ENCODE data around the gene ADRM1. TPM values are rescaled to one million over a fixed set of nuclear protein-coding genes. Genes with fewer than 3 reads are reported as not detected.
A peak's percentile ranks its signal among the peaks of the same experiment; 100 is the strongest.

Gene ADRM1
- total RNA-seq, 1 experiment from 2014 or later = 160 TPM

DNA sequence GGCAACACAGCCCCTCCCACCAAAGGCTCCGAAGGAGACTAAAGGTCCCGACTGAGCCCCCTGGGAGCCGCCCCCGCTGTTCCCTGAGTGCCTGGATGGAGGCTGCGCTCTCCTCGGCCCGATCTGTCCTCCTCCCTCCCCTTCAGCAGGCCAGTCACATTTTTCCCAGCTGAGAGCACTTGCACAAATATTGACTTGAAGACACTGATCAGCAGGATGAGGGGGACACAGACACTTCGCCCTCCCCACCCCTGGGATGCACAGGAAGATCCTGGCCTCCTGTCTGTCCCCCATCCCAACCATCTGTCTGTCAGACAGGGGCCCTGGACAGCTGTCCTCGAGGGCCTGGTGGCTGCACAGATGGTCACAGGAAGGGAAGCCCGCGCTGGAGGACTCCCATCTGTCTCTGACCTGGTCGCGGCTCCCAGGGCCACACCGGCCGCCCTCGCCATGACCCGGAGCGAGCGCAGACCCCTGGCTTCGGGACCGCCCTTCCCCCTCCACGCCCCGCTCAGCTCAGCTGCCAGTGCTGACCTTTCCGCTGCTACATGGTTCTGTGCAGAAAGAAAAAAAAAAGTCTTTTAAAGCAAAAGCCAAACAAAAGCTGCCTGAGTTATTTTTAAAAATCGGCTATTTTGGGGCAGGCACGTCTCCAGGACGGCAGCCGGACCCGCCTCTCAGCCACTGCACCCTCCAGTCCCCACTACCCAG, 53.2 kb downstream of the ADRM1 start:
- no peak for DNase-seq (ENCODE audit: low spot score)
- Mint-ChIP-seq H3K4me3 (no peak overlapping the region), H3K4me1 (peaks cover 13% of the 10 kb centered on the region), H3K36me3 (peaks cover 6% of the 10 kb centered on the region), H3K9me3 (no peaks in the 10 kb centered on the region), H3K27ac (peak overlapping the region; percentile 89), H3K27me3 (ENCODE audit: low read depth) (no peaks in the 10 kb centered on the region)
- ATAC-seq = no peak
- ChIA-PET POLR2A (interaction anchor here (4.4 kb wide), 1 partner anchor 11 kb away, joined by 21 read pairs; the partner anchor contains the start of gene LAMA5), CTCF (interaction anchor here (1.3 to 2.0 kb wide), 4 partner anchors 13 to 50 kb away, joined by 3 to 11 read pairs (median 7); no protein-coding TSS in a partner anchor)
- no peak for TF ChIP-seq RELA (CRISPR knock-in tag; IDR thresholded peaks at IDR 0.05; ENCODE audit: borderline replicate concordance)

DNA sequence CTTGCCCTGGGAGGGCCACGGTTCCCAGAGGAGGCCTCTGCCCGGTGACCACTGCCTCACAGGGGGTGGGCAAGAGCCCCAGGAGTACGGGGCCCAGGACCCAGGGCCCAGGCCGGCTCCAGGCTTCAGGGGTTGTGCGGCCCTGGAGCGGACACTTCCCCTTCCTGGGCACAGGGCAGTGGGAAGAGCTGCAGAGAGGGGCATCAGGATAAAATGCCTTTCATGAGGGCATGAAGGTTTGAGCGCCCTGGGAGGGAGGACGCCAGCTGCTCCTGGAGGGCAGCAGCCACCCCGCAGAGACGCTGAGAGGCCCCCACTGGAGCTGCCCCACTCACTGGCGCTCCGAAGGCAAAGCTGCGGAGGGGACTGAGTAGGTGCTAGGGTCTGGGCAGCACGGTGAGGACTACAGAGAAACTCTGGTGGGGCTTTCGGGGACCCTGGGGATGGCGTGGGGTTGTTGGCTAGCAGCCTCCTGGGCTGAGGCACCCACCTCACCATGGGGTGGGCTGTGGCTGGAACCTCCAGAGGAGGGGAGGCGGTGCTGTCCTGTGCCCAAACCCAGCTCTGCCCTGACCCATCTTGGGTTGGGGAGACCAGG, 53.9 kb downstream of the ADRM1 start:
- Mint-ChIP-seq H3K27me3 (ENCODE audit: low read depth) (no peaks in the 10 kb centered on the region), H3K4me3 (no peak overlapping the region), H3K27ac (no peak overlapping the region), H3K4me1 (peaks cover 15% of the 10 kb centered on the region), H3K9me3 (no peaks in the 10 kb centered on the region), H3K36me3 (0 out of 2 replicates have a peak, but pooled peaks cover 2% of the 10 kb centered on the region)
- no peak for ATAC-seq
- TF ChIP-seq, protein P1, sequence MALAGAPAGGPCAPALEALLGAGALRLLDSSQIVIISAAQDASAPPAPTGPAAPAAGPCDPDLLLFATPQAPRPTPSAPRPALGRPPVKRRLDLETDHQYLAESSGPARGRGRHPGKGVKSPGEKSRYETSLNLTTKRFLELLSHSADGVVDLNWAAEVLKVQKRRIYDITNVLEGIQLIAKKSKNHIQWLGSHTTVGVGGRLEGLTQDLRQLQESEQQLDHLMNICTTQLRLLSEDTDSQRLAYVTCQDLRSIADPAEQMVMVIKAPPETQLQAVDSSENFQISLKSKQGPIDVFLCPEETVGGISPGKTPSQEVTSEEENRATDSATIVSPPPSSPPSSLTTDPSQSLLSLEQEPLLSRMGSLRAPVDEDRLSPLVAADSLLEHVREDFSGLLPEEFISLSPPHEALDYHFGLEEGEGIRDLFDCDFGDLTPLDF (CRISPR knock-in tag; IDR thresholded peaks at IDR 0.05) = no peak
- TF ChIP-seq, protein P2, sequence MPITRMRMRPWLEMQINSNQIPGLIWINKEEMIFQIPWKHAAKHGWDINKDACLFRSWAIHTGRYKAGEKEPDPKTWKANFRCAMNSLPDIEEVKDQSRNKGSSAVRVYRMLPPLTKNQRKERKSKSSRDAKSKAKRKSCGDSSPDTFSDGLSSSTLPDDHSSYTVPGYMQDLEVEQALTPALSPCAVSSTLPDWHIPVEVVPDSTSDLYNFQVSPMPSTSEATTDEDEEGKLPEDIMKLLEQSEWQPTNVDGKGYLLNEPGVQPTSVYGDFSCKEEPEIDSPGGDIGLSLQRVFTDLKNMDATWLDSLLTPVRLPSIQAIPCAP (CRISPR knock-in tag; IDR thresholded peaks at IDR 0.05) = no peak
- DNase-seq (ENCODE audit: low spot score) = no peak
- CTCF ChIA-PET = interaction anchor here (1.3 to 2.0 kb wide), 4 partner anchors 12 to 49 kb away, joined by 3 to 11 read pairs (median 7); no protein-coding TSS in a partner anchor
- POLR2A ChIA-PET = interaction anchor here (4.4 kb wide), 1 partner anchor 11 kb away, joined by 21 read pairs; the partner anchor contains the start of gene LAMA5

DNA sequence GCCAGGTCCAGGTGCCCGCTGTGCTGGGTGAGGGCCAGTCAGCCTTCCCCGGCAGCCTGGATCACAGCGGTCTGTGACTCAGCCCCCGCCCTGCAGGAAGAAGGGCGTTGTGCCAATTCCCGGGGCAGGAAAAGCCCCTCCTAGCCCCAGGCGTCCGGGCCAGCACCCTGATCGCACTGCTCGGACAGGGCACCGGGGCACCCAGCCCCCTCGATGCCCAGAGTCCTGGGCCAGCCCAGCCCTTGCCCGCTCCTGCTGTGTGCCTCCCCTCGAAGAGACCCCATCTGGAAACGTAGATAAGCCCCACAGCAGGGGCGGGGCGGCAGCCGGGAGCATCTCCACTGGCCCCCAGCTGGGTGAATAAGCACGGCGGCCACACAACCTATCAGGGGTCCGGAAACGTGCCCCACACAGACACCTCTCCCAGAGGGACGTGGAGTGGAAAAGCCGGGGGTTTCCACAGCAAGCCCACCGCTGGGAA, 54.4 kb downstream of the ADRM1 start:
- no peak overlapping the region for H3K4me3 Mint-ChIP-seq
- H3K36me3 Mint-ChIP-seq = 0 out of 2 replicates have a peak, but pooled peaks cover 2% of the 10 kb centered on the region
- TF ChIP-seq FOXP1 (CRISPR knock-in tag; IDR thresholded peaks at IDR 0.05; ENCODE audit: borderline replicate concordance) (no peak), ZNF671 (CRISPR knock-in tag; IDR thresholded peaks at IDR 0.05) (no peak), TP53 (CRISPR knock-in tag; IDR thresholded peaks at IDR 0.05) (no peak), ZNF317 (CRISPR knock-in tag; IDR thresholded peaks at IDR 0.05; ENCODE audit: borderline replicate concordance, low read depth) (no peak), CREB1 (CRISPR knock-in tag; IDR thresholded peaks at IDR 0.05) (no peak)
- TF ChIP-seq, protein P3, sequence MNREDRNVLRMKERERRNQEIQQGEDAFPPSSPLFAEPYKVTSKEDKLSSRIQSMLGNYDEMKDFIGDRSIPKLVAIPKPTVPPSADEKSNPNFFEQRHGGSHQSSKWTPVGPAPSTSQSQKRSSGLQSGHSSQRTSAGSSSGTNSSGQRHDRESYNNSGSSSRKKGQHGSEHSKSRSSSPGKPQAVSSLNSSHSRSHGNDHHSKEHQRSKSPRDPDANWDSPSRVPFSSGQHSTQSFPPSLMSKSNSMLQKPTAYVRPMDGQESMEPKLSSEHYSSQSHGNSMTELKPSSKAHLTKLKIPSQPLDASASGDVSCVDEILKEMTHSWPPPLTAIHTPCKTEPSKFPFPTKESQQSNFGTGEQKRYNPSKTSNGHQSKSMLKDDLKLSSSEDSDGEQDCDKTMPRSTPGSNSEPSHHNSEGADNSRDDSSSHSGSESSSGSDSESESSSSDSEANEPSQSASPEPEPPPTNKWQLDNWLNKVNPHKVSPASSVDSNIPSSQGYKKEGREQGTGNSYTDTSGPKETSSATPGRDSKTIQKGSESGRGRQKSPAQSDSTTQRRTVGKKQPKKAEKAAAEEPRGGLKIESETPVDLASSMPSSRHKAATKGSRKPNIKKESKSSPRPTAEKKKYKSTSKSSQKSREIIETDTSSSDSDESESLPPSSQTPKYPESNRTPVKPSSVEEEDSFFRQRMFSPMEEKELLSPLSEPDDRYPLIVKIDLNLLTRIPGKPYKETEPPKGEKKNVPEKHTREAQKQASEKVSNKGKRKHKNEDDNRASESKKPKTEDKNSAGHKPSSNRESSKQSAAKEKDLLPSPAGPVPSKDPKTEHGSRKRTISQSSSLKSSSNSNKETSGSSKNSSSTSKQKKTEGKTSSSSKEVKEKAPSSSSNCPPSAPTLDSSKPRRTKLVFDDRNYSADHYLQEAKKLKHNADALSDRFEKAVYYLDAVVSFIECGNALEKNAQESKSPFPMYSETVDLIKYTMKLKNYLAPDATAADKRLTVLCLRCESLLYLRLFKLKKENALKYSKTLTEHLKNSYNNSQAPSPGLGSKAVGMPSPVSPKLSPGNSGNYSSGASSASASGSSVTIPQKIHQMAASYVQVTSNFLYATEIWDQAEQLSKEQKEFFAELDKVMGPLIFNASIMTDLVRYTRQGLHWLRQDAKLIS (CRISPR knock-in tag; IDR thresholded peaks at IDR 0.05; ENCODE audit: borderline replicate concordance) = no peak
- TF ChIP-seq, protein P4, sequence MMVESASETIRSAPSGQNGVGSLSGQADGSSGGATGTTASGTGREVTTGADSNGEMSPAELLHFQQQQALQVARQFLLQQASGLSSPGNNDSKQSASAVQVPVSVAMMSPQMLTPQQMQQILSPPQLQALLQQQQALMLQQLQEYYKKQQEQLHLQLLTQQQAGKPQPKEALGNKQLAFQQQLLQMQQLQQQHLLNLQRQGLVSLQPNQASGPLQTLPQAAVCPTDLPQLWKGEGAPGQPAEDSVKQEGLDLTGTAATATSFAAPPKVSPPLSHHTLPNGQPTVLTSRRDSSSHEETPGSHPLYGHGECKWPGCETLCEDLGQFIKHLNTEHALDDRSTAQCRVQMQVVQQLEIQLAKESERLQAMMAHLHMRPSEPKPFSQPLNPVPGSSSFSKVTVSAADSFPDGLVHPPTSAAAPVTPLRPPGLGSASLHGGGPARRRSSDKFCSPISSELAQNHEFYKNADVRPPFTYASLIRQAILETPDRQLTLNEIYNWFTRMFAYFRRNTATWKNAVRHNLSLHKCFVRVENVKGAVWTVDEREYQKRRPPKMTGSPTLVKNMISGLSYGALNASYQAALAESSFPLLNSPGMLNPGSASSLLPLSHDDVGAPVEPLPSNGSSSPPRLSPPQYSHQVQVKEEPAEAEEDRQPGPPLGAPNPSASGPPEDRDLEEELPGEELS (CRISPR knock-in tag; IDR thresholded peaks at IDR 0.05) = no peak
- H3K27me3 Mint-ChIP-seq (ENCODE audit: low read depth) = no peaks in the 10 kb centered on the region
- CTCF ChIA-PET = interaction anchor here (1.9 to 2.0 kb wide), 2 partner anchors 12 to 25 kb away, joined by 8 to 11 read pairs; no protein-coding TSS in a partner anchor
- POLR2A ChIA-PET = interaction anchor here (4.4 kb wide), 1 partner anchor 10 kb away, joined by 21 read pairs; the partner anchor contains the start of gene LAMA5
- H3K4me1 Mint-ChIP-seq = peaks cover 21% of the 10 kb centered on the region
- ATAC-seq (no peak), DNase-seq (ENCODE audit: low spot score) (no peak)
- no peak overlapping the region for H3K27ac Mint-ChIP-seq
- H3K9me3 Mint-ChIP-seq = no peaks in the 10 kb centered on the region
